GF-D8 (cell line): ENCODE measurements around the gene SRC.
"Not testable (repeated sequence)": the region's sequence is repeated elsewhere in the genome, so short reads cannot be mapped to it uniquely, and the experiment has no call there.

Source experiments
- DNase-seq: peaks from one replicate; lab custom pipeline; 2025; lab: John Stamatoyannopoulos, UW

Gene SRC

DNA sequence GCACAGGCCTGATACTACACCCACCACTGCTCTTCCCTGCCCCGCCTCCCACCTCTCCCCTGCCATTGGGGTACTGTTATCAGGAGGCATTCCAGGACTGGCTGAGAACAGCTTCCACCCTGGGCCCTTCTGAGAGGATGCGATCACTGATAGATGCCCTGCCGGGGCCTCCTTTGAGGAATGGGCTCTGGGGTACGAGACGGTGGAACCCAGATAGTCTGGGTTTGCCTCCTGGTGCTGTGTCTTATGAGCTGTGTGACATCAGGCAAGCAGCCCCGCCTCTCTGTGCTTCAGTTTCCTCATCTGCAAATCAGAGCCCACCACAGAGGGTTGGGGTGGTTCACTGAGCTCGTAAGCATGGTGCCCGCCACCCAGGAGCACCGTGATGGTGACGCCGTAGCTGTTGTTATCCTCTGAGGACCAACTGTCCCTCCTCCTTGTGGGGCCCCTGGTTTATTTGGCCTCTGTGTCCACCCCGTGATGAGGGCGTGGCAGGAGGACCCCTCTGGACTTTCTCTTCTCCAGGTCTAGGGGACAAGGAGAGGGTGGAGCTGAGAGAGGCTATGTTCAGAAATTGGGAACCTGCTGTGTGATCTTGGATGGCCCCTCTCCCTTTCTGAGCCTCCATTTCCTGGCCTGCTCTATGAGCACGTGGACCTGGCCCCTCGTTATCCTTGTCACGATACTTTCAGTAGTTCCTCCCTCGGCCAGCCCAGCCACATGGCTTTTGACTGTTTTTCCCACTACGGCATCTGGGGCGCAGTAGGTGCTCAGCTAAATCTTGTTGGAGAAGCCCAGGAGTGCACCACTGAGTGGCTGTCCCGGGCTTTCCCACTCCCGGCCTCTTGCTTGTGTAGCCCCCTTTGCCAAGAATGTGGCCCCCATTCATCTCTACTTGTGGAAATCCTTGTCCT is 18.3 kb downstream of the SRC start:
- no peak for DNase-seq

DNA sequence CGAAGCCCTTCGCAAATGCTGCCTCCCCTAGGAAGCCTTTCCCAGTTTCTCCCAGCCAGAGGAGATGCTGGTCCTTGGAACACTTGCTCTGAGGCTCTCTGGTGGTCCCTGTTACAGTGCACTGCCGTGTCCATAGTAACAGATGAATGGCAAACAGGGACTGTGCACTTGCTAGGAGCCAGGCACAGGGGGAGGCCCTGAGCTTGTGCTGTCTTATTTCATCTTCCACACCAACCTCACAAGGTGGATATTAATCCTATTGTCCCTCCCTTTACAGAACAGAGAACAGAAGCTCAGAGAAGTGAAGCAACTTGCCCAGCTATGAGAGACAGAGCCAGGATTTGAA is 19.0 kb downstream of the SRC start:
- no peak for DNase-seq

DNA sequence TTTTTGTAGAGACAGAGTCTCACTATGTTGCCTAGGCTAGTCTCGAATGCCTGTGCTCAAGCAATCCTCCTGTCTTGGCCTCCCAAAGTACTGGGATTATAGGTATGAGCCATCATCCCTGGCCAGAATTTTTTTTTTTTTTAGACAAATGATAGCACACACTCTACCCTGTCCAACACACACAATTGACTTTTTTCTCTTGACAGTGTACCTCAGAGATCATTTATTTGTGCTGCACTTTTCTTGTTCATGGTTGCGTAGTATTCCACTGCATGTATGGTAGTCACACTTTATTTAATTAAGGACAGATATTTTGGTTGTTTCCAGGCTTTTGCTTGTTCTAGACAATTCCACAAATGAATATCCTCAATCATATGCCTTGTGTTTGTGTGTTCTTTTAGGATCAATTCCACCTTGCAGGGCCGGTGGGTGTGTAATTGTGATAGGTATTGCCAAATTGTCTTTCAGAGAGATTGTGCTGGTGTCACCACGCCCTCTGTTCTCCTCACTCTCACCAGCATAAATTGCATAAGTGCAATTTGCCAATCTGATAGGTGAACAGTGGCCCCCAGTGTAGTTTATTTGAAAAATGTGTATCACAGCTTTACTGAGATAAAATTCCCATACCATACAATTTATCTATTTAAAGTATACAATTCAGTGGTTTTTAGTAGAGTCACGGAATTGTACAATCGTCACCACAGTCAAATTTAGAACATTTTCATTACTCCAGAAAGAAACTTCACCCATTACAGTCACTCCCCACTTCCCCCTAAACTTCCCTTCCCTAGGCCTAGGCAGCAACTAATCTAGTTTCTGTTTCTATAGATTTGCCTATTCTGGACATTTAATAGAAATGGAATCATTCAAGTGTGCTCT is 20.1 kb downstream of the SRC start:
- no peak for DNase-seq

DNA sequence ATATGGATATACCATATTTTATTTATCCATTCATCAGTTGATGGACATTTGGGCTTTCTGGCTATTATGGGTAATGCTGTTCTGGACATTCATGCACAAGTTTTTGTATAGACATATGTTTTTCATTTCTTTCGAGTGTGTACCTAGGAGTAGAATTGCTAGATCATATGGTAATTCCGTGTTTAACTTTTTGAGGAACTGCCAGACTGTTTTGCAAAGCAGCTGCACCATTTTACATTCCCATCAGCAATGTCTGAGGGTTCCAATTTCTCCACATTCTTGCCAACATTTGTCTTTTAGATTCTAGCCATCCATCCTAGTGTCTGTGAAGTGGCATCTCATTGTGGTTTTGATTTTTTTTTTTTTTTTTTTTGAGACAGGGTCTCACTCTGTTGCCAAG is 20.8 kb downstream of the SRC start:
- no peak for DNase-seq

DNA sequence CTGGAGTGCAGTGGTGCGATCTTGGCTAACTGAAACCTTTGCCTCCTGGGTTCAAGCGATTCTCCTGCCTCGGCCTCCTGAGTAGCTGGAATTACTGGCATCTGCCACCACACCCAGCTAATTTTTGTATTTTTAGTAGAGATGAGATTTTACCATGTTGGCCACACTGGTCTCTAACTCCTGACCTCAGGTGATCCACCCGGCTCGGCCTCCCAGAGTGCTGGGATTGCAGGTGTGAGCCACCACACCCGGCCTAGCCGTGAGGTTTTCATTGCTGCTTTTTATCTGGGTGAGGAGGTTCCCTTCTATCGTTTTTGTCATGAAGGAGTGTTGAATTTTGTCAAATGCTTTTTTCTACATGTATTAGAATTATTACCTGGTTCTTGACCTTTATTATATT is 23.9 kb downstream of the SRC start:
- no peak for DNase-seq

DNA sequence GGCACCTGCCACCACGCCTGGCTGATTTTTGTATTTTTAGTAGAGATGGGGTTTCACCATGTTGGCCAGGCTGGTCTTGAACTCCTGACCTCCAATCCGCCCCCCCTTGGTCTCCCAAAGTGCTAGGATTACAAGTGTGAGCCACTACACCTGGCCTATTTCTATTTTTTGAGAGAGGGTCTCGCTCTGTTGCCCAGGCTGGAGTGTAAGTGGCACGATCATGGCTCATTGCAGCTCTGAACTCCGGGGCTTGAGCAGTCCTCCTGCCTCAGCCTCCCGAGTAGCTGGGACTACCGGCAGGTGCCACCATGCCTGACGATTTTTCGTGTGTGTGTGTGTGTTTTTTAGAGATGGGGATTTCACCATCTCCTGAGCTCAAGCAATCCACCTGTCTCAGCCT is 25.9 kb downstream of the SRC start:
- DNase-seq: not testable (repeated sequence)

DNA sequence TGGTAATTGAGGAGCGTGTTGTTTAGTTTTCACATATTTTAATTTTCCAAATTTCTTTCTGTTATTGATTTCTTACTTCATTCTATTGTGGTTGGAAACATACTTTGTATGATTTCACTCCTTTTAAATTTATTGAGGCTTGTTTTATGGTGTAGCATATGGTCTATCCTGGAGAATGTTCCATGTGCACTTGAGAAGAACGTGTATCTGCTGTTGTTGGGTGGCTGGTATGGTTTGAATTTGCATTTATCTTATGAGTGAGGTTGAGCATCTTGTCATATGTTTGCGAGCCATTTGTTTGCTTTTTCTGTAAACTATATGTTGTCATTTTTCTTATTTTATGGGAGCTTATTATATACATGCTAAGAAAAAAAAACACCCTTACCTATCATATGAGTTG is 26.5 kb downstream of the SRC start:
- no peak for DNase-seq

DNA sequence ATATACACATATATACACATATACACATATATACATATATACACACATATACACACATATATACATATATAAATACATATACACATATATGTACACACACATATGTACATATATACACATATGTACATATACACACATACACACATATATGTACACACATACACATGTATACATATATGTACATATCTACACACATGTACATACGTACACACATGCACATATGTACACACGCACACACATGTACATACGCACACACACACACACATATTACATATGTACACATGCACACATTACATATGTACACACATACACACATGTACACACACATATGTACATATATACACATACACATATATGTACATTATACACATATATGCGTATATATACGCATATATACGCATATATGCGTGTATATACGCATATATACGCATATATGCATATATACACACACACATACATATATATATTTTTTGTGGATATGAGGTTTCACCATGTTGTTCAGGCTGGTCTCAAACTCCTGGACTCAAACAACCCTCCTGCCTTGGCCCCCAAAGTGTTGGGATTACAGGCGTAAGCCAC is 27.2 kb downstream of the SRC start:
- no peak for DNase-seq

DNA sequence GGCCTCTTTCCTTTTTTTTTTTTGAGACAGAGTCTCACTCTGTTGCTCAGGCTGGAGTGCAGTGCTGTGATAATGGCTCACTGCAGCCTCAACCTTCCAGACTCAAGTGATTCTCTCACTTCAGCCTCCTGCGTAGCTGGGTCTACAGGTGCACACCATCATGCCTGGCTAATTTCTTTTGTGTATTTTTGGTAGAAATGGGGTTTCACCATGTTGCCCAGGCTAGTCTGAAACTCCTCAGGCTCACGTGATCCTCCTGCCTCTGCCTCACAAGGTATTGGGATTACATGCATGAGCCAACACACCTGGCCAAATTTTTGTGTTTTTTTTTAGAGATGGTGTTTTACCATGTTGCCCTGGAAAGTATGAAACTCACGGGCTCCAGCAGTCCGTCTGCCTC is 29.3 kb downstream of the SRC start:
- DNase-seq: no peak

DNA sequence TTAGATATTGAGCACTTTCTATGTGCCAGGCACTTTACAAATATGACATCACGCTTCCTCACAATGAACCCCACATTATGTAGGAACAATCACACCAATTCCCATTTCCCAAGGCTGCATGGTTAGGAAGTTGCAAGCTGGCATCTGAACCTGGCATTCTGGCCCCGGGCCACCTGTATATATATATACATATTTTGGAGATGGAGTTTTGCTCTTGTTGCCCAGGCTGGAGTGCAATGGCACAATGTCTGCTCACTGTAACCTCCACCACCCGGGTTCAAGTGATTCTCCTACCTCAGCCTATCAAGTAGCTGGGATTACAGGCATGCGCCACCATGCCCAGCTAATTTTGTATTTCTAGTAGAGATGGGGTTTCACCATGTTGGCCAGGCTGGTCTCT is 30.4 kb downstream of the SRC start:
- DNase-seq: no peak

DNA sequence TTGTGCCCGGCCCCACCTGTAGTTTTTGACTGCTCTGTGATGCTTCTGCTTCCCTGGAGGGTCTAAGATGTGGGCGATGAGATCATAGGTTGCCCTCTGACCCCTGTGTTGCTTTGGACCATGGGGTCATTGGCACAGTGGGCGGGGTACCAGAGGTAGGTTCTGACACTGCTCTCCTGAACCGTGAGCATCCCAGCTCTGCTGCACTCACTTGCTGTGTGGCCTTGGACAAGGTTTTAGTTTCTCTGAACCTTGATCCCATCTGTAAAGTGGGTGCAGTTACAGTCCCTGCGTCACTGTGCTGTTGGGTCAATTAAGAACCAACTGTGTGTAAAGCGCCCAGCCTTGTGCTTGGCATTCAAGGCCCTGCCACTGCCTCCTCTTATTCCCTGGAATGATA is 30.9 kb downstream of the SRC start:
- no peak for DNase-seq

DNA sequence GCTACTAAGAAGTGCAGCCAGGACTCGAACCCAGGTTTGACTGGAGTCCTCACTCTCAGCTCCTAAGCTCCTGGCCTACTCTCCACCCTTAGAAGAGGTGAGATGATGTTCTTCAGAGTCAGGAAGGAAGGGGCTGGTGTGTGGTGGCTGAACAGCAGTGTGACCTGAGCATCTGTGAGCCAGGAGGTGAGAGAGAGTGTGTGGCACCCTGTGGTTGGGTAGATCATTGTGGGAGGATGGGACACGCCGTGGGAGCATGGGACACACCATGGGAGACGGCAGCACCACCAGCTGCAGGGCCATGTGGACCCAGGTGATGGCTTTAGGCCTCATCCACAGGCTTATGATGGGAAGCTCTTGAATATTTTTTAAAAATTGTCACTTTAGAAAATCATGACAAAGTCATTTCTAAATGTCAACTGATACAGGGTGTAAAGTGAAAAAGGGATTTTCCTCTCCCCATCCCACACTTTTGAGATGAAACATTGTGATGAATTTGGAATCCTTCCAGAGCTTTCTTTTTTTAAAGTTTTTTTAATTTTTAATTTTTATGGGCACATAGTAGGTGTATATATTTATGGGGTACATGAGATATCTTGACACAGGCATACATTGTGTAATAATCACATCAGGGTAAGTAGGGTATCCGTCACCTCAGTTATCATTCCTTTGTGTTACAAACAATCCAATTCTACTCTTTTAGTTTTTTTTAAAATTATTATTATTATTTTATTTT is 31.6 kb downstream of the SRC start:
- DNase-seq: no peak

DNA sequence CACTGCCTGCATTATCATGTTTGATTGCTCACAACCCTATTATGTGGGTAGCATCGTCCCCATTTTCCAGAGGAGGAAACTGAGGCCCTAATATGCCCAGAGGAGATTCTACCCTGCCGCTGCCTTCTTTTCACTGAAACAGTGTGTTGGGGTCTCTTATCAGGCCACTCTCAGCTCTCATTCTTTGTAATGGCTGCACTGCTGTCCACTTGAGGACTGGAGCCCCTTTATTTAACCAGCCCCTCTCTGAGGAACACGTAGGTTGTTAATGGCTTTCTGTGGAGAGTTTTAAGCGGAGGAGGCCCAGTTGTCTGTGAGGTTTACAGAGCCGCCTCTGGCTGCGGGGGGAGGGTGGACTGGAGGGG is 32.5 kb downstream of the SRC start:
- DNase-seq: no peak

DNA sequence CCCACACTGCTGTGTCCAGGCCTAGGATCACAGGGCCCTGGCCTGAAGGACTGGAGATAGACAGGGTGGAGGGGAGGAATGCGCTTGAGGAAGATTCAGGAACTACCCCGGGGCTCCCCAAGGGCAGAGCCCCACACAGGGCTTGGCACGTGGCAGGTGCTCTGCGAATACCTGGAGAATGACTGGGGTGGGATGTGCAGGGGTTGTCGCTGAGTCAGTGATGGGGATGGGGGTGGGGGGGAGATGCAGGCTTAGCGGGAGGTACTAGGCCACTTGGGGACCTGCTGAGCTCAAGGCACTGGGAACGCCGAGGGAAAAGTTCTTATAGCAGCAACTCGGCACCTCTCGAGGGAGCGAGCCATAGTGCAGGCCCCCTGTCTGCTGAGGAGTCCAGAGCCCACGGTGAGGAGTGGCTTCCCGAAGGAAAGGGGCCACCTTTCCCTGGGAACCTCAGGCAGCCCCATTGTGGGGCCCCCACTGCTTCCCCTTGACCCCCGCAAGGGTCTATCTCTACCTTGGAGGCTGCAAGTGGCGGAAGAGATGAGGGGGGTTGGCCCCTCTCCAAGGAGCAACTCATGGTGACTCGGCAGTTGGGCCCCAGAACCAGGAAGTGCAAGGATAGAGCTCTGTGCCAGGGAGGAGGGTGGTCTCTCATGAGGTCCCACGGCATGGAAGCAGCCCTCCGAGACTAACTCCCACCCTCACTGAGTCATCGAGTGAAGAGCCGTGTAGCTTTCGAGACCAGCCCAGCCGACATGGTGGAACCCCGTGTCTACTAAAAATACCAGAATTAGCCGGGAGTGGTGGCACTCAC is 33.1 kb downstream of the SRC start:
- DNase-seq: no peak

DNA sequence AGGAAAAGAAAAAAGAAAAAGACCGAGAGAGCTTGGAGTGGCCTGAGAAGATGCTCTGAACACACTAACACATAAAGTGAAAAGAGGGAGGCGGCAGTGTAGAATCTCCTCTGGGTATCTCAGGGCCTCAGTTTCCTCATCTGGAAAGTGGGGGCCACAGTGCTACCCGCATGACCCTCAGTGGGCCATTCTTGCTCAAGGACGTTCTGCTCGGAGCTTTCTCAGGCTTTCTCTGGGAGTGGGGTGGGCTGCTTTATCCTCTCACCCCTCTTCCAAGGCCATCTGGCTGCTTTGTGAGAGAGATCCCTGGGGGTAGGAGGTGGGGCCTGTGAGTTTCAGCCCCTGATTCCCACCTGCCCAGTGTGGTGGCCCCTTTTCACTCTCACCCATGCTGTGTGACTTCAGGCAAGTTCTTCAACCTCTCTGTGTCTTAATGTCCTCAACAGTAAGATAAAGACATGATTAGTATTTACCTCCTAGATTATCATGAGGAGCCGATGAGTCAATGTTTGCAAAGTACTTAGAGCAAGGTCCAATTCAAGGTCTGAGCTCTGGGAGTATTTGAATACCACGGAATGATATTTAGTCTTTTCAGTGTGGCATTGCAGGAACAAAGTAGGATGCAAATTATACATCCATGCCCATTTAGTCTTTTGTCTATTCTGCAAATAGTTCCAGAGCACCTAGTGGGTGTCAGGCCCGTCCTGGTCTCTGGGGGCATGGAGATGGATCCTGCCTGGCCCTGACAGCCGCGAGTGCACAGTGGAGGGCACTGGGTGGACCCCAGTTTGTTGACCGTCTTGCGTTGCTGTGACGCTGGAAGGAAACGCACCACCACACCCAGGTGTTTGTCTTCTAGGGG is 34.3 kb downstream of the SRC start:
- no peak for DNase-seq

DNA sequence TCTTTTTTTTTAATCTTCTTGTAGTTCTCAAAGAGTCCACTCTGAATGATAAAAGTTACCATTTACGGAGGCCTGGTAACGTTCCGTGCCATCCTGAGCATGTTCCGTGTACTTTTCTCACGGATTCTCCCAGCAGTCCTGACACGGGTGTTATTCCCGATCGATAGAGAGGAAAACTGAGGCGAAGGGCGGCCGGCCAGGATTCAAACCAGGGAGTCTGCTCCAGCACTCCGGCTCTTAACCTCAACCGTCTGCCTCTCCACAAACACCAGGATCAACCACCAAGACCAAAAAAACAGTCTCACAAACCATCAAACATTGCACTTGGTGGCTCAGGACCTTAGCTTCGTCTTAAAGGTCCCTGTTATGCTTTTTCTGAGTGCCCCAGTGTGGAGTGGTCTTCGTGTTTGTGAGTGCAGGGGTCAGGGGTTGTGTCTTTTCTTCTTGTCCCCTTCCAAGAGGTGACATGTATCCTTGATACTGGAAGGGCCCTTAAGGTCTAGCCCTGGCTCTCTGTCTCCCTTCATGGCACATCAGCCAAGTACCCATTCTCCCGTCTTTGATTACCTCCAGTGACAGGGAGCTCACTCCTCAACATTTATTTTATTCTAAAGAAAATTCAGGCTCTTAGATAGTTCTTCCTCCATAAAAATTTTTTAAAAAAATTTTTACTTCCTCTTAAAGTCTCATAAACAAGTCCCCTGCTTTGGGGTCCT is 35.1 kb downstream of the SRC start:
- no peak for DNase-seq

DNA sequence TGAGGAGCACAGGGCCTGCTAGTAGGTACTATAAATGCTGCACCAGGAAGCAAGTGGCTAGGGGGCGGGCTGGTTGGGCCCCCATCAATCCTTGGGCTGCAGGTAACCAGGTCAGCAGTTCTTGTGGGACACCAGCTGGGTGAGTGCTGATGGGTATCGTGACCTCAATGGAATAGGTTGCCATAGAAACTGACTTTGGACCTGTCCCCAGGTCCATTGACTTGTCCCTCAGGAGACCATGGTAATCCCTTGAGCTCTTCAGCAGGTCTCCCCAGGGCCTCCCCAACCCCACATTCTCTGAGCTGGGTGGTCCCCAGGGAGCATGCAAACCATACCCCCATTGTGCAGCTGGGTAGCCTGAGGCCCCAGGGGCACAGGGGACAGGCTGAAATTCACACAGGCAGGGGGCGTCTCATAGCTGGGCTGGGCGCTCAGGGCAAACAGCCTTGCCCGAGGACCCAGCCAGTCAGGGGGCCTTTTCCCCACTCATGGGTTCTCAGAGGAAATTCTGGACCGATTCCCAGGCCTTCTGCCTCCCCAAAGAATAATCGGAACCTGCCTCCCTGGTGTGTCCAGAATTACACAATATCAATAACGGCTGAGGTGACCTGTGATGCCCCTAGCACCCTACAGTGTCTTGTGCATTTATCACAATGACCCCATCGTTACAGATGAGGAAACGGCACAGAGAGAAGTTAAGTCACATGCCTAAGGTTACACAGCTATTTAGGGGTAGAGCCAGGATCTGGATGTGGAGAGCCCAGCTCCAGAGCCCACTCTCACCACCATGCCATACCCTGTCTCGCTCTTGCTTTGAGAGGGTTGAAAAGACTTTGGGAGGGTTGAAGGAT is 35.9 kb downstream of the SRC start:
- DNase-seq: no peak

DNA sequence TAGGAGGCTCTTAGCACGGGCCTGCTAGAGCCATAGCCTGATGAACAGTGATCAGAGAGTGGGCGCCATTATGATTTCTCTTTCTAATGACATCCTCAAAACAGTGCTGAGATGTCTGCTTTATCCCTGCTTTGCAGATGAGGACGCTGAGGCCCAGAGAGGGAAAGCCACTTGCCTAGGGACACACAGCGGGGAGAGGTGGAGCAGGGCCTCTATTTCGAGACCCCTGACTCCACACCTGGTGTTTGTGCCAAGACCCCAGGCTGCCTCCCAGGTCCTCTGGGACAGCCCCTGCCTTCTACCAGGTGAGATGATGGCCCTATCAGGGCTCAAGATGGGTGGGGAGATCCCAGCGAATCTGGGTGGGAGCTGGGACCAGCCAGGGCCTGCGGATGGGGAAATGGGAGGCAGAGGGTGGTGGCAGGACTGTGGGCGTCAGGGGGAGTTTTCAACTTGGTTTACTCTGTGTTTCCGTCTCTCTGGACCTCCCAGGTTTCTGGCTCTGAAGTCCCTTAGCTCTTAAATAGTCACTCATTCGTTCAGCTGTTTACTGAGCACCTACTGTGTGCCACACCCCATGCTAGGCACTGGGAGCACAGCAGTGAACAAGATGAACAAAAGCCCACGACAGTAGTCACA is 36.7 kb downstream of the SRC start:
- DNase-seq: no peak
